DND-41 (cell line): ENCODE data around the gene OR52N2.
A peak's percentile ranks its signal among the peaks of the same experiment; 100 is the strongest.

Experiments used
- ATAC-seq: fragments of 200-7000 bp; cut with Tn5 transposase; 3 replicates; pipeline ENCODE4 v1.9.1; 2021; ENCODE audit warnings: low read depth; ENCODE audit not compliant: insufficient read depth
- DNase-seq: peaks from one replicate; pipeline ENCODE4 v3.0.0-alpha.2; 2020
- H2AFZ ChIP-seq: 2 replicates; pipeline ENCODE4 v1.6.0; 2012; ENCODE audit warnings: low read depth, low read length
- H3K27ac ChIP-seq: 2 replicates; pipeline ENCODE4 v1.5.1; 2012; ENCODE audit warnings: low read length, inconsistent platforms
- H3K27me3 ChIP-seq: fragments of 200-600 bp; sonication (generic); 2 replicates; pipeline ENCODE4 v1.6.0; 2012; ENCODE audit warnings: low read length, mild to moderate bottlenecking, inconsistent platforms; ENCODE audit not compliant: insufficient read depth, poor library complexity
- H3K36me3 ChIP-seq: 2 replicates; pipeline ENCODE4 v1.5.1; 2012; ENCODE audit warnings: low read length, inconsistent platforms; ENCODE audit not compliant: insufficient read depth
- H3K4me1 ChIP-seq: 2 replicates; pipeline ENCODE4 v1.5.1; 2012; ENCODE audit warnings: mild to moderate bottlenecking, low read length; ENCODE audit not compliant: insufficient read depth
- H3K4me2 ChIP-seq: 2 replicates; pipeline ENCODE4 v1.6.0; 2012; ENCODE audit warnings: mild to moderate bottlenecking, moderate library complexity, low read length, inconsistent platforms; ENCODE audit not compliant: insufficient read depth
- H3K4me3 ChIP-seq, 2 experiments: fragments of 200-600 bp in 1 of 2; shearing (Covaris generic) in 1 of 2; 2 replicates each; pipeline ENCODE4 v1.5.1; 2012 to 2016; ENCODE audit warnings: inconsistent platforms in 2 of 2, low read length in 2 of 2, mild to moderate bottlenecking in 2 of 2, low read depth in 1 of 2, moderate library complexity in 1 of 2
- H3K79me2 ChIP-seq: 2 replicates; pipeline ENCODE4 v1.6.0; 2012; ENCODE audit warnings: low read length, inconsistent platforms; ENCODE audit not compliant: insufficient read depth
- H3K9ac ChIP-seq: 2 replicates; pipeline ENCODE4 v1.6.0; 2012; ENCODE audit warnings: low read depth, mild to moderate bottlenecking, inconsistent platforms, low read length, moderate library complexity
- H3K9me3 ChIP-seq: 2 replicates; pipeline ENCODE4 v1.5.1; 2012; ENCODE audit warnings: low read length, moderate library complexity, mild to moderate bottlenecking, inconsistent platforms; ENCODE audit not compliant: insufficient read depth, severe bottlenecking
- H4K20me1 ChIP-seq: 2 replicates; pipeline ENCODE4 v1.6.0; 2012; ENCODE audit warnings: low read length; ENCODE audit not compliant: insufficient read depth
- EZH2 ChIP-seq: IDR thresholded peaks from 3 replicates; pipeline ENCODE4 v1.6.1; 2012; ENCODE audit warnings: borderline replicate concordance, low read depth, mild to moderate bottlenecking, moderate library complexity, low read length, inconsistent platforms; ENCODE audit not compliant: severe bottlenecking
- TF ChIP-seq, protein P1 (sequence below): IDR thresholded peaks from 2 replicates; pipeline ENCODE4 v1.5.1; 2012; ENCODE audit warnings: borderline replicate concordance, low read length, moderate library complexity, mild to moderate bottlenecking; ENCODE audit not compliant: poor library complexity, severe bottlenecking; ENCODE audit errors: extremely low read depth

The OR52N2 gene

DNA sequence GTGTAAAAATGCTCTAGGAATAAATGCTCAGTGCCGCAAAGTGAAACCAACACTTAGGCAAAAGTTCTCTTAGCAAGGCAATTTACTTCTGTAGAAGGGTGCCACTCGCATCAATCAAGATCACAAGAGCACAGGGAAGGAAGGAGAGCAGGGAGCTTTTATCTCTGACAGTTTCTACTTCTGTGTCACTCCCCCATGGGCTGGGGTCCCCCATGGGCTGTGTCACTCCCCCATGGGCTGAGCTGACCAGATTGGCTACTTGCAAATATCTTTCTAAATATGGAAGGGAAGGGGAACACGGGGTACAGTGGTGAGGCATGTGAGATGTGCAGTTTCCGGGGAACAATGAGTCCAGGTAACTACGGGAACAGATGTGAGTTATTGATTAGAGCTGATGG, 397 bp downstream of the OR52N2 start:
- peak overlapping the region; percentile 86 for H2AFZ ChIP-seq
- H3K27me3 ChIP-seq: peaks cover 27% of the 10 kb centered on the region

DNA sequence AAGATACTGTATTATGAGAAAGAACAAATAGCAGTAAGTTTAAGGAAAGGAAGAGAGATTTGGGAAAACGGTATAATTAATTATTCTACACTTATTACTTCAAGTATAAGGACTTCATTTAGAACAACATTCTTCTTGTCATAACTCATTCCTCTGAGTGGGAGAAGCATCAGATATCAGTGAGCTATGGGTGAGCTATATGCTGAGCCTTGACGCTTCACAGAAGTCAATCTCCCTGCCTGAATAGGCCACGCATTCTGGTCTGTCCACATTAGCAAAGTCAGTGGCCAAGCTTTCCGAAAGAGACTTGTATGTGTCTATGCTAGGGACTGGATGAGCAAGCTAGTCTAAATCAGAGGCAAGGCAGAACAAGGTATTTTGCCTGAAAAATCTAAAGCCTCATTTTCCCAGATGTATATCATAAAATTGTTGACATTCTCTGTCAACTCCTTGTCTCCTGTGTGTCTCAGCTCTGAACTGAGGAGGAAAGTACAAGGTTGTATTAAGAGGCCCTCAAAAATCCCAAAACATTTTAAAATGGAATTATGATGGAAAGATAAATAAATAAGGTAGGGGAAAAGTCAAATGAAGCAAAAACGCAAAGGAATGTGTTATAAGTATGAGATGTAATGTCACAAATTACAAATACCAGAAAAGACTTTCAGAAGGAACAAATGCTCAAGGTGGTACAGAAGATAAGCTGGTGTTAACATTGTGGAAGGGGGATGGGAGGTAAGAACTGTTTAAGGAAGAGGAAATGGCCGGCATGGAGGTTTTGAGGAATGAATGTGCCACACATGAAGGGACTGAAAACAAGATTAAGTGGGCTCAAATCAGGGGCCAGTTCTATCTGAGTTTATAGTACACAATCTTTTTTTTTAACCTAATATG, 1.4 kb downstream of the OR52N2 start:
- Histone ChIP-seq H3K4me3 (no peak overlapping the region), H3K27ac (no peak overlapping the region), H3K4me2 (no peak overlapping the region), H2AFZ (no peak overlapping the region), H4K20me1 (no peaks in the 10 kb centered on the region), H3K9me3 (no peaks in the 10 kb centered on the region), H3K4me1 (peaks cover 14% of the 10 kb centered on the region), H3K79me2 (no peaks in the 10 kb centered on the region), H3K36me3 (no peaks in the 10 kb centered on the region), H3K9ac (no peak overlapping the region), H3K27me3 (peaks cover 27% of the 10 kb centered on the region)
- DNase-seq (no peak), ATAC-seq (no peak)
- TF ChIP-seq, protein P1, sequence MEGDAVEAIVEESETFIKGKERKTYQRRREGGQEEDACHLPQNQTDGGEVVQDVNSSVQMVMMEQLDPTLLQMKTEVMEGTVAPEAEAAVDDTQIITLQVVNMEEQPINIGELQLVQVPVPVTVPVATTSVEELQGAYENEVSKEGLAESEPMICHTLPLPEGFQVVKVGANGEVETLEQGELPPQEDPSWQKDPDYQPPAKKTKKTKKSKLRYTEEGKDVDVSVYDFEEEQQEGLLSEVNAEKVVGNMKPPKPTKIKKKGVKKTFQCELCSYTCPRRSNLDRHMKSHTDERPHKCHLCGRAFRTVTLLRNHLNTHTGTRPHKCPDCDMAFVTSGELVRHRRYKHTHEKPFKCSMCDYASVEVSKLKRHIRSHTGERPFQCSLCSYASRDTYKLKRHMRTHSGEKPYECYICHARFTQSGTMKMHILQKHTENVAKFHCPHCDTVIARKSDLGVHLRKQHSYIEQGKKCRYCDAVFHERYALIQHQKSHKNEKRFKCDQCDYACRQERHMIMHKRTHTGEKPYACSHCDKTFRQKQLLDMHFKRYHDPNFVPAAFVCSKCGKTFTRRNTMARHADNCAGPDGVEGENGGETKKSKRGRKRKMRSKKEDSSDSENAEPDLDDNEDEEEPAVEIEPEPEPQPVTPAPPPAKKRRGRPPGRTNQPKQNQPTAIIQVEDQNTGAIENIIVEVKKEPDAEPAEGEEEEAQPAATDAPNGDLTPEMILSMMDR: no peak
- no peak for TF ChIP-seq EZH2

More for the DNA sequence above, 397 bp downstream of the OR52N2 start:
- H3K36me3 ChIP-seq: no peaks in the 10 kb centered on the region
- H3K27ac ChIP-seq: no peak overlapping the region; the same call in 1 of the 2 replicates
- H3K9me3 ChIP-seq: no peaks in the 10 kb centered on the region
- H3K9ac ChIP-seq: peak overlapping the region; percentile 41; the same call in 1 of the 2 replicates
- H3K79me2 ChIP-seq: no peaks in the 10 kb centered on the region
- no peak for TF ChIP-seq EZH2
- TF ChIP-seq, protein P1: no peak
- H3K4me3 ChIP-seq: peak overlapping the region; percentile 11 to 60; a peak in 3 of 4 replicates
- H4K20me1 ChIP-seq: no peaks in the 10 kb centered on the region
- ATAC-seq (peak; percentile 52), DNase-seq (no peak)
- H3K4me1 ChIP-seq: peaks cover 14% of the 10 kb centered on the region
- peak overlapping the region; percentile 93 for H3K4me2 ChIP-seq

DNA sequence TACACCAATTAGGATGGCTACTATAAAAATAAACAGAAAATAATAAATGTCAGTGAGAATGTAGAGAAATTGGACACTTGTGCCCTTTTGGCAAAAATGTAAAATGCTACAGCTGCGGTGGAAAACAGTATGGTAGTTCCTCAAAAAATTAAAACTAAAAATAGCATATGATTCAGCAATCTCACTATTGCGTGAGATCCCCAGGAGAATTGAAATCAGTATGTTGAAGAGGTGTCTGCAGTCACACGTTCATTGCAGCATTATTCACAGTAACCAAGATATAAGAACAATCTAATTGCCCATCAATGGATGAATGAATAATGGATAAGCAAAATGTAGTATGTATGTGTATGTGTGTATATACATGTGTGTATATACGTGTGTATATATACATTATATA, 6.8 kb downstream of the OR52N2 start:
- no peak for ATAC-seq

More for the DNA sequence above, 6.8 kb downstream of the OR52N2 start:
- DNase-seq: no peak
- H3K27me3 ChIP-seq: peaks cover 1% of the 10 kb centered on the region
- TF ChIP-seq, protein P1: no peak
- no peak for TF ChIP-seq EZH2
- H2AFZ ChIP-seq: no peak overlapping the region
- no peak overlapping the region for H3K4me3 ChIP-seq
- no peaks in the 10 kb centered on the region; the same call in 1 of the 2 replicates for H3K4me1 ChIP-seq
- no peak overlapping the region for H3K27ac ChIP-seq
- H3K36me3 ChIP-seq: no peaks in the 10 kb centered on the region
- no peaks in the 10 kb centered on the region for H3K79me2 ChIP-seq
- no peak overlapping the region for H3K4me2 ChIP-seq
- no peak overlapping the region for H3K9ac ChIP-seq
- no peaks in the 10 kb centered on the region for H3K9me3 ChIP-seq
- H4K20me1 ChIP-seq: no peaks in the 10 kb centered on the region
